ENCODE measurements around the gene FGF7. TPM values are rescaled to one million over a fixed set of nuclear protein-coding genes. Genes with fewer than 3 reads are reported as not detected.
"Not testable (repeated sequence)": the region's sequence is repeated elsewhere in the genome, so short reads cannot be mapped to it uniquely, and the experiment has no call there.

FGF7 gene
- total and polyA plus RNA-seq, 3 donors from 2014 or later = 1.6 to 3.2 (median 2.8) TPM

DNA sequence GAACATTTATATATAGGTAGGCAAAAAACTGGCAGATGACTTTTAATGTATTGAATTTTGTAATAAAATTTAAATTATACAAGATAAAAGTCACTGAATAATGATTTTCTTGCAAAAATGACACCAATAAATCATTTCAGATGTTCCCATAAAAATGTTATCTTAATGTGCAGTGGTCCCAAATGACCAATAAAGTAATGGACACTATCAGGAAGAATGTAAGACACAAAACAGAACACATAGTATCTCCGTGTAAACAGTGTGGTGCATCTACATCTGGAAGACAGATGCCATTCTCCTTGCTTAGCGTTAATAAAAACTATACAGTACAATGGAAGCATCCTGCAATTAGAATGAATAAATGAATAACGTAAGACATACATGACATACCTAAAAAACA lies 41.5 kb downstream of the FGF7 start:
- Histone ChIP-seq H3K27me3 (no peaks in the 10 kb centered on the region), H3K9me3 (no peaks in the 10 kb centered on the region), H3K36me3 (ENCODE audit: low read depth, missing control alignments) (no peaks in the 10 kb centered on the region), H3K4me3 (no peak overlapping the region), H3K4me1 (no peaks in the 10 kb centered on the region), H3K27ac (no peak overlapping the region)
- 67 to 87% methylated on average over 3 of the region's 3 CpGs for WGBS, 2 donors
- TF ChIP-seq POLR2A (IDR thresholded peaks at IDR 0.05) = no peak
- TF ChIP-seq, protein P1, sequence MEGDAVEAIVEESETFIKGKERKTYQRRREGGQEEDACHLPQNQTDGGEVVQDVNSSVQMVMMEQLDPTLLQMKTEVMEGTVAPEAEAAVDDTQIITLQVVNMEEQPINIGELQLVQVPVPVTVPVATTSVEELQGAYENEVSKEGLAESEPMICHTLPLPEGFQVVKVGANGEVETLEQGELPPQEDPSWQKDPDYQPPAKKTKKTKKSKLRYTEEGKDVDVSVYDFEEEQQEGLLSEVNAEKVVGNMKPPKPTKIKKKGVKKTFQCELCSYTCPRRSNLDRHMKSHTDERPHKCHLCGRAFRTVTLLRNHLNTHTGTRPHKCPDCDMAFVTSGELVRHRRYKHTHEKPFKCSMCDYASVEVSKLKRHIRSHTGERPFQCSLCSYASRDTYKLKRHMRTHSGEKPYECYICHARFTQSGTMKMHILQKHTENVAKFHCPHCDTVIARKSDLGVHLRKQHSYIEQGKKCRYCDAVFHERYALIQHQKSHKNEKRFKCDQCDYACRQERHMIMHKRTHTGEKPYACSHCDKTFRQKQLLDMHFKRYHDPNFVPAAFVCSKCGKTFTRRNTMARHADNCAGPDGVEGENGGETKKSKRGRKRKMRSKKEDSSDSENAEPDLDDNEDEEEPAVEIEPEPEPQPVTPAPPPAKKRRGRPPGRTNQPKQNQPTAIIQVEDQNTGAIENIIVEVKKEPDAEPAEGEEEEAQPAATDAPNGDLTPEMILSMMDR (IDR thresholded peaks at IDR 0.05) = no peak
- no peak for DNase-seq
- intact Hi-C loops (cut with DNase I; ENCODE audit: low total_unique reads) = no loop called here

DNA sequence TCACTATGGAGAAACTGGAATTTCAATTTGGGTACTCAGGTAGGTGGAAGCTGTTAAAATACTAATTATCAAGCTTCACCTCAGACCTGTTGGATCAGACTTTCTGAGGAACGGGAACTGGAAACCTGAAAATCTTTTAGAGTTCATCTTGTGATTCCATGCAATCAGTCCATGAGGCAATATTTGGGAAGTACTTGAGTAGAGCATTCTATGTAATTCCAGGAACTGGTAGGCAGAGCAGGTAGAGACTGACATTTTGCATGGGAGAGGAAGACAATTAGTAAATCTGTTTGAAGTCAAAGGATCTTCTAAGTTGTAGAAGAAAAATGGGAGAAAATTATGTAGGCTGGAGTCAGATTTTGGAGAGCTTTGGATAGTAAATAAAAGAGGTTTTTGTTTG lies 43.1 kb downstream of the FGF7 start:
- 88 to 94% methylated on average over 1 of the region's 1 CpG for whole genome bisulfite sequencing, 2 donors
- no peaks in the 10 kb centered on the region for H3K4me1 ChIP-seq
- no peaks in the 10 kb centered on the region for H3K27me3 ChIP-seq
- no peak for DNase-seq
- H3K4me3 ChIP-seq = no peak overlapping the region
- no peaks in the 10 kb centered on the region for H3K36me3 ChIP-seq (ENCODE audit: low read depth, missing control alignments)
- TF ChIP-seq, protein P1 (IDR thresholded peaks at IDR 0.05) = no peak
- no peak for TF ChIP-seq POLR2A (IDR thresholded peaks at IDR 0.05)
- intact Hi-C loops (cut with DNase I; ENCODE audit: low total_unique reads) = no loop called here
- no peaks in the 10 kb centered on the region for H3K9me3 ChIP-seq
- peak overlapping the region in 1 of 2 donors; percentile 3 for H3K27ac ChIP-seq

DNA sequence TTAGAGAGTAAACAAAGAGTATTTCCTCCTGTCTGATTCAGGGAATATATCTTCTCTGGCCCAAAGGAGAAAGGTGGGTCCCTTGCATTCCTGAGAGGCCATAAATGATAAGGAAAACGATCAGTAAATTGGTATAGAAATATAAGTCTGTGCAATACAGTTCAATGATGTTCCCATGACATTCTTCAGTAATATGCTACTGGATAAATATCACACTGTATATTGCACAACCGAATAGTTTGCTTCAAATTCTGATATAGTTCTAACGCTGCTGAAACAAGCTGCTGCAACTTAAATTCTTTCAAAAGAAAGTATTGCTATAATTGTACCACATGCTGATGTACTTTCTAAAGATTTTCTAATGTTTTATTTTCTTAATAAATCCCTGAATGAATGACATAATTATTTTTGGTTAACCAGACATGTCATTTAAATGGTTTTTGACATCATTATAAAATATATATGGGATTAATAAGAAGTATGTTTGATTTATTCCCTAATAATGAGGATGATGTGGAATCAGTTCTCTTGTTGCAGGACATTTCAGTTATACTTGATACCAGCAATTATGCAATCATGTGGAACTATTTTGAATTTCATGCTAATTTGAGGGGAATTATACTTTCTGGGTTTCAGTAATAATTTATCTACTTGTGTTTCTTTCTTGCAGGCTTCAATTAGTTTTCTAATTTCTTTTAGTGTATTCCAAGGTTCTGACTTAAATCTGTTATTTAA lies 44.9 kb downstream of the FGF7 start:
- TF ChIP-seq POLR2A (IDR thresholded peaks at IDR 0.05) = no peak
- TF ChIP-seq, protein P1 (IDR thresholded peaks at IDR 0.05) = no peak
- no peak for DNase-seq
- H3K4me1 ChIP-seq = no peaks in the 10 kb centered on the region
- intact Hi-C loops (cut with DNase I; ENCODE audit: low total_unique reads) = no loop called here
- no peaks in the 10 kb centered on the region for H3K36me3 ChIP-seq (ENCODE audit: low read depth, missing control alignments)
- H3K9me3 ChIP-seq = no peaks in the 10 kb centered on the region
- H3K4me3 ChIP-seq = no peak overlapping the region
- 80 to 82% methylated on average over 3 of the region's 3 CpGs for WGBS, 2 donors
- H3K27me3 ChIP-seq = no peaks in the 10 kb centered on the region
- H3K27ac ChIP-seq = no peak overlapping the region

DNA sequence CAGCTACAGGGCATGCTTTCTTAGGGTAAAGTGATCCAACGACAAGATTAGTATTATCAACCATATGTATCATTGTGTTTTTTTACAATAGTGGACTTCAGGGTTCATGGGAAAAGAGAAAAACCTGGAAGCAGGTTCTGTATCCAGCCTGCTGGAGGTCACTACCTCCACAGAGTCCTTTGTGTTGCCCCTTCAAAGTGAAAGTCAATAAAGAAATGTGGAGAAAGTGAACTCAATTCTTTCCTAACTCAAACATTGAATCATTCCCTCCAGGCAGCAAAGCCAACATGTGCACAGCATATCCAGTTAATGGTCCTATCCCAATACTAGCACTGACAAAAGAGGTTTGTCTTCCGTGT lies 45.4 kb downstream of the FGF7 start:
- Histone ChIP-seq H3K4me3 (no peak overlapping the region), H3K27me3 (no peaks in the 10 kb centered on the region), H3K9me3 (no peaks in the 10 kb centered on the region), H3K36me3 (ENCODE audit: low read depth, missing control alignments) (no peaks in the 10 kb centered on the region), H3K4me1 (no peaks in the 10 kb centered on the region), H3K27ac (no peak overlapping the region)
- TF ChIP-seq, protein P1 (IDR thresholded peaks at IDR 0.05) = no peak
- no peak for TF ChIP-seq POLR2A (IDR thresholded peaks at IDR 0.05)
- DNase-seq = no peak
- intact Hi-C loops (cut with DNase I; ENCODE audit: low total_unique reads) = no loop called here
- 73 to 79% methylated on average over 2 of the region's 2 CpGs for WGBS, 2 donors

DNA sequence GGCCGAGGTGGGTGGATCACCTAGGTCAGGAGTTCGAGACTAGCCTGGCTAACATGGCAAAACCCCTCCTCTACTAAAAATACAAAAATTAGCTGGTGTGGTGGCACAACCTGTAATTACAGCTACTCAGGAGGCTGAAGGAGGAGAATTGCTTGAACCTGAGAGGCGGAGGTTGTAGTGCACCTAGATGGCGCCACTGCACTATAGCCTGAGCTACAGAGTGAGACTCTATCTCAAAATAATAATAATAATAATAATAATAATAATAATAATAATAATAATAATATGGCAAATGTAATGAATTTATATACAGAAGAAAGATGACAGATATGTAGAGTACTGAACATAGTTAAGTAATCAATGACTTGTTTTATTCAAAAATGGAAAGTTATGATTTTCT lies 48.2 kb downstream of the FGF7 start:
- DNase-seq = peak; percentile 32
- intact Hi-C loops (cut with DNase I; ENCODE audit: low total_unique reads) = not testable (repeated sequence)
- 91 to 95% methylated on average over 3 to 4 of the region's 4 CpGs for WGBS, 2 donors

More for the DNA sequence above, 48.2 kb downstream of the FGF7 start:
- H3K36me3 ChIP-seq (ENCODE audit: low read depth, missing control alignments); H3K4me3 ChIP-seq; H3K27me3 ChIP-seq; H3K4me1 ChIP-seq; H3K9me3 ChIP-seq; H3K27ac ChIP-seq: not testable (repeated sequence)
- TF ChIP-seq, protein P1 (IDR thresholded peaks at IDR 0.05) = peak in 1 of 3 experiments; percentile 11

Data from testis (tissue), 3 donors.